WTC11 (cell line): ENCODE measurements around the gene STK32C.

Experiments
- CTCF ChIP-seq: fragments of 200-600 bp; IDR thresholded peaks from 2 replicates; pipeline ENCODE4 v1.8.0; 2022; ENCODE audit warnings: antibody characterized with exemption
- TF ChIP-seq, protein P1 (sequence below): sonication (generic); formaldehyde crosslinking; IDR thresholded peaks from 2 replicates; pipeline ENCODE4 v1.8.1; 2022; ENCODE audit warnings: mild to moderate bottlenecking, missing genetic modification reagents, moderate library complexity, borderline replicate concordance

DNA sequence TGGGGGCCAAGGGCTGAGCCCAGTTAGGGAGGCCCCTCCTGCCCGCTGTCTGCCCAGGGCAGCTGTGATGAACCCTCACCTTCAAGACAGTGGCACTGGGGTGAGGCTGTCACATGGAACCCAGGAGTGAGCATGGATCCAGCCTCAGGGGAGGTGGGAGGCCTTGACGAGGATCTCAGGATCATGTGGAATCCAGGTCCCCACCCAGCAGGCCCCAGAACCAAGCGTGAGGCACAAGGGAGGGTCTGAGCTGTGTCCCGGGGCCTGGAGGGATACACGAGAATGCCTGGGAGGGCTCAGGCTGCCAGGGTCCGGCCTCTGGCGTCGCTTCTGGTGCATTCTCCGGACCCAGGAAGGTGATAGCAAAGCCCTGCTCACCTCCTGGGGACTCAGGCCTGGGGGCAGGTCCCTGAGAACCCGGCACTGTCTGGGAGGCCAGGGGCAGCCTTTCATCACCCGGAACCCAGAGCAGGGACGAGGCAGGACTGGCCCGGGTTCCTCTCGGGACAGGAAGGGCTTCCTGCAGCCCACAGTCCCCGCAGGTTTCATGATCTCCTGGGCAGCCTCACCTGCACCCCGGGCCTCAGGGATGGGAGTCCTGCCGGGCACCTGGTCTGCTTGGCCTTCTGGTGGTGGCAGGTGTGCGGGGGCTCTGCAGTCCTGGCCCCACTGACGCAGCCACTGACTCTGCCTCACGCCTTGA, 103.5 kb downstream of the STK32C start:
- TF ChIP-seq CTCF = no peak
- TF ChIP-seq, protein P1, sequence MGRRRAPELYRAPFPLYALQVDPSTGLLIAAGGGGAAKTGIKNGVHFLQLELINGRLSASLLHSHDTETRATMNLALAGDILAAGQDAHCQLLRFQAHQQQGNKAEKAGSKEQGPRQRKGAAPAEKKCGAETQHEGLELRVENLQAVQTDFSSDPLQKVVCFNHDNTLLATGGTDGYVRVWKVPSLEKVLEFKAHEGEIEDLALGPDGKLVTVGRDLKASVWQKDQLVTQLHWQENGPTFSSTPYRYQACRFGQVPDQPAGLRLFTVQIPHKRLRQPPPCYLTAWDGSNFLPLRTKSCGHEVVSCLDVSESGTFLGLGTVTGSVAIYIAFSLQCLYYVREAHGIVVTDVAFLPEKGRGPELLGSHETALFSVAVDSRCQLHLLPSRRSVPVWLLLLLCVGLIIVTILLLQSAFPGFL = no peak
